Stimulated activated CD8-positive, alpha-beta memory T cell treated with anti-CD3 and anti-CD28 coated beads, Interleukin-15, amount 100 ng/mL, for 48 hours (primary cell): Measurements from ENCODE around the gene IL19.
"Not testable (repeated sequence)": the region's sequence is repeated elsewhere in the genome, so short reads cannot be mapped to it uniquely, and the experiment has no call there.

Experiments used
- DNase-seq, 2 donors: peaks; one replicate each; pipeline ENCODE4 v3.0.0-alpha.2; 2020; ENCODE audit warnings: low read depth in 2 of 2

The IL19 gene

GRCh38 chr1:206776229-206776628 lies 5.7 kb downstream of the IL19 start:
- no peak for DNase-seq

- DNase-seq, result no peak
Measured at GRCh38 chr1:206778031-206778430, 7.5 kb downstream of the IL19 start.

- not testable (repeated sequence) for DNase-seq
Measured at GRCh38 chr1:206778911-206779310, 8.3 kb downstream of the IL19 start.

GRCh38 chr1:206779638-206780037 lies 9.1 kb downstream of the IL19 start:
- DNase-seq, result no peak

GRCh38 chr1:206782448-206782847 lies 11.9 kb downstream of the IL19 start:
- no peak for DNase-seq

- no peak for DNase-seq
Measured at GRCh38 chr1:206783506-206783905, 12.9 kb downstream of the IL19 start.

GRCh38 chr1:206784471-206784903 lies 13.9 kb downstream of the IL19 start:
- DNase-seq, result peak; percentile 83 to 85

GRCh38 chr1:206785182-206785765 lies 14.7 kb downstream of the IL19 start:
- DNase-seq, result no peak

GRCh38 chr1:206786212-206786886 lies 15.8 kb downstream of the IL19 start:
- DNase-seq, result no peak

- no peak for DNase-seq
Measured at GRCh38 chr1:206787891-206788290, 17.3 kb downstream of the IL19 start.

- DNase-seq, result no peak
Measured at GRCh38 chr1:206788487-206789050, 18.0 kb downstream of the IL19 start.

GRCh38 chr1:206790502-206791250 lies 20.1 kb downstream of the IL19 start:
- DNase-seq, result no peak

- DNase-seq, result peak; percentile 50 to 59
Measured at GRCh38 chr1:206792939-206793607, 22.5 kb downstream of the IL19 start.

- no peak for DNase-seq
Measured at GRCh38 chr1:206793620-206794019, 23.0 kb downstream of the IL19 start.

GRCh38 chr1:206794294-206794908 lies 23.8 kb downstream of the IL19 start:
- peak; percentile 55 to 56 for DNase-seq

GRCh38 chr1:206796116-206796515 lies 25.5 kb downstream of the IL19 start:
- DNase-seq, result no peak

GRCh38 chr1:206796981-206797402 lies 26.4 kb downstream of the IL19 start:
- no peak for DNase-seq

- no peak for DNase-seq
Measured at GRCh38 chr1:206797534-206798383, 27.2 kb downstream of the IL19 start.

- no peak for DNase-seq
Measured at GRCh38 chr1:206798384-206798996, 27.9 kb downstream of the IL19 start.

- no peak for DNase-seq
Measured at GRCh38 chr1:206799311-206799710, 28.7 kb downstream of the IL19 start.
